Measurements from ENCODE around the gene BCL2L11. TPM values are rescaled to one million over a fixed set of nuclear protein-coding genes. Genes with fewer than 3 reads are reported as not detected.

Gene BCL2L11
- total and polyA plus RNA-seq, 2 experiments from 2014 or later = 10.6 to 22.5 TPM

GRCh38 chr2:111202266-111203040 is 81.7 kb downstream of the BCL2L11 start (continued):
- TF ChIP-seq ZNF462 (CRISPR knock-in tag; IDR thresholded peaks at IDR 0.05) (no peak), ZNF331 (CRISPR knock-in tag; IDR thresholded peaks at IDR 0.05; ENCODE audit: low read depth) (no peak), NANOG (IDR thresholded peaks at IDR 0.05; ENCODE audit: borderline replicate concordance) (no peak), POLR2AphosphoS5 (IDR thresholded peaks at IDR 0.05; ENCODE audit: low read depth) (no peak)

- no peak overlapping the region for H3K4me3 ChIP-seq
- H3K4me1 ChIP-seq (ENCODE audit: insufficient read depth) = no peaks in the 10 kb centered on the region
- no peak overlapping the region for H2AFZ ChIP-seq
- H3F3A ChIP-seq (replicated peaks; ENCODE audit: low read depth) = no peaks in the 10 kb centered on the region
- no peak for ATAC-seq
- H3K27me3 Mint-ChIP-seq (ENCODE audit: insufficient read depth, low read depth, poor library complexity) = peaks cover 3% of the 10 kb centered on the region
- H3K9me2 ChIP-seq (ENCODE audit: insufficient read depth) = no peaks in the 10 kb centered on the region
- H4K20me1 ChIP-seq (replicated peaks; ENCODE audit: insufficient read depth) = no peaks in the 10 kb centered on the region
- H3K36me3 ChIP-seq (ENCODE audit: insufficient read depth) = no peaks in the 10 kb centered on the region
- no peak overlapping the region for H3K27ac Mint-ChIP-seq
- H3K4me1 Mint-ChIP-seq = peaks cover 2% of the 10 kb centered on the region; the same call in 2 of the 3 replicates
- no peak for DNase-seq (ENCODE audit: low spot score)
- no peaks in the 10 kb centered on the region for H3K9me3 Mint-ChIP-seq
- H3K27ac ChIP-seq (ENCODE audit: low read depth) = no peak overlapping the region
- no peaks in the 10 kb centered on the region for H3K27me3 ChIP-seq (ENCODE audit: insufficient read depth)
- no peaks in the 10 kb centered on the region for H3K36me3 Mint-ChIP-seq (ENCODE audit: low read depth)
- H3K4me2 ChIP-seq = no peak overlapping the region
- no peak overlapping the region for H3K4me3 Mint-ChIP-seq
- no peaks in the 10 kb centered on the region for H3K79me2 ChIP-seq (replicated peaks; ENCODE audit: insufficient read depth)
- TF ChIP-seq ZNF462 (CRISPR knock-in tag; IDR thresholded peaks at IDR 0.05) (no peak), POLR2AphosphoS5 (IDR thresholded peaks at IDR 0.05; ENCODE audit: low read depth) (no peak)
Measured at GRCh38 chr2:111204706-111205105, 84.0 kb downstream of the BCL2L11 start.
